GM19324 (cell line): ENCODE results near the gene ATP8A2.
"Not testable (repeated sequence)": the region's sequence is repeated elsewhere in the genome, so short reads cannot be mapped to it uniquely, and the experiment has no call there.

Source experiments
- ATAC-seq: cut with Tn5 transposase; IDR thresholded peaks from one replicate; pipeline ENCODE4 v1.9.1; 2021; ENCODE audit warnings: mild to moderate bottlenecking, moderate library complexity; ENCODE audit not compliant: unreplicated experiment, low FRiP score

Gene ATP8A2

GRCh38 chr13:25525884-25526283 lies 154.1 kb downstream of the ATP8A2 start:
- no peak for ATAC-seq

DNA sequence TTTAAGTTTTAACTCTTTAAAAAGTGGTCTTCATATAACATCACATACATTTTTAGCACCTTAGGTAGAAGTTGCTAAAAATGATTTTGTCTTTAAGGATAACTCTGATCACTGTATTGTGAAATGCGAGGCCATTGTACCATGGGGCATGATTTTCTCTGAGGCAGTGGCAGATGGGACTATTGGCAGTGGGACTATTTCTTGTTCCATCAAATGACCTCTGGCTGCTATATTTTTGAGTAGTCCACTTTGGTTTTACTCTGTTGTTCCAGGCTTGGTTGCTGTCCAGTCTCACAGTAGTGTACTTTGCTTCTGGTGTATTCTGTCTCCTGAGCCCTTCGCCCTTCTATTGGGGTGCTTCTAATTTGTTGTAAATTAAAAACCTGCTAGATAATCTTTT lies 156.5 kb downstream of the ATP8A2 start:
- no peak for ATAC-seq

DNA sequence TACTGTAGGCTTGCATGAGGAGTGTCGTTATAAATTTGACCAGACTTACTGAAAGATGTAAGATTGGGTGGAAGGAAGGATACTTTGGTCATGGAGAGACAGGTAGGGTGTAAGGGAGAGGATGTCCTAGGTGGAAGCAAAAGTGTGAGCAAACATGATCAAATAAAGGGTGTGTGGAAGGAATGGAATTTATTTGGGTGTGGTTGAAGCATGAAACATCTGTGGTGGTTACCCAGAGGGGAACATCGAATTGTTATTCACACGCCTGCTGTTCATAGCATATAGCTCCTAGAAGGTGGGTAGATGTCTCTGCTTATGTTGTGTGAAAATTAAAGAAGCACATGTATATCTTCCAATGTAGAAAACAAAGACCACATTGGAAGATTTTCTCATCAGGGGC lies 157.7 kb downstream of the ATP8A2 start:
- ATAC-seq: no peak

DNA sequence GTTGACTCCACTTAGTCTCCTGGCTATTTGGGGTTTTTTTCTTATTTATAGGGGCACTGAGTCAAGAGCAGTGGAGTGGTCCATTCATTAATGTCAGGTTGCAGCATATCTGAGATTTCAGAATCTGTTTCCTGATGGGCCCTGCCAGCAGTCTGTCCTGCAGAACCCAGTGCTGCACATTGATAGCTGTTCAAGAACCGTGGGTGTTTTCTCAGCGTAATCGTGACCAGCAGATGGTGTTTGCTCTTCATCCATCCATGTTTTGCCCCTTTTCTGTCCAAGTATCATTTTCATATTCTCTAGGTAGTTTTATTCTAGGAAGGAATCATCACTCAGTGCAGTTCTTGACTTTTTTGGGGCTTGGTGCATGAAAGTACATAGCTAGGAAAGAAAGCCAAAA lies 166.5 kb downstream of the ATP8A2 start:
- ATAC-seq: no peak

DNA sequence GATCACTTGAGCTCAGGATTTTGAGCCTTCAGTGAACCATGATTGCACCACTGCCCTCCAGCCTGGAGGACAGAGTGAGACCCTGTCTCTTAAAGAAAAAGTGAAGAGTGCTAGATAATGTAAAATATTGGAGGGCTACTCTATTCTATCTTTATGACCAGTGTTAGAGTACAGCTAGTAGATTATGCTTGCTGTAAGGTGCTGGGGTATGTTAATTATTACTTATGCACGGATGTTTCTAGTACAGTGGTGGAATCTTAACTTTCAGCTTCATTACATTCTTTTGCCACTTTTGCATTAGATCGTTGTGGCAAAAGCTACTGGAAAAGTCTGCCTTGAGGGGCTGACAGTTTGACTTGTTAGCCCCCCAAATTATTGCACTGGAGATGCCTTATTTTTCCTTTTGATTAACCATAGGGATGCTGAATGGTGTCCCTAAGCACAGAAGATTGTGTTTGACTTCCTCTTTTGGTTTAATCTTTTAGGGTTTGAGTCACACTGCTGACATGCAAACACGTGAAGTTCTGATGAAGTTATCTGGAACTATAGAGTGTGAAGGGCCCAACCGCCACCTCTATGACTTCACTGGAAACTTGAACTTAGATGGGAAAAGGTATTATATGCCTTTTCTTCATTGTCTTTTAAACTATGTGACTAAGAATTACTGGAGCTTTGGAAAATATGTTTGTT lies 169.8 kb downstream of the ATP8A2 start:
- ATAC-seq: peak; percentile 52

DNA sequence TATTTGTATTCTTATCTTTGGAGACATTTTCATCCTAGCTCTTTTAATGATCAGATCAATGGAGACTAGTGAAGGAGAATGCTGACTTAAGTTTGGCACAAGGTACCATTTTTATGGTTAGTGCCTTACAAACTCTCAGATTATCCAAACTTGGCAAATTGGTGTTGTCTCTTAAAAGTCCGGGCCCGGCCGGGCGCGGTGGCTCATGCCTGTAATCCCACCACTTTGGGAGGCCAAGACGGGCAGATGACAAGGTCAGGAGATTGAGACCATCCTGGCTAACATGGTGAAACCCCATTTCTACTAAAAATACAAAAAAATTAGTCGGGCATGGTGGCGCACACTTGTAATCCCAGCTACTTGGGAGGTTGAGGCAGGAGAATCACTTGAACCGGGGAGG lies 177.2 kb downstream of the ATP8A2 start:
- not testable (repeated sequence) for ATAC-seq

DNA sequence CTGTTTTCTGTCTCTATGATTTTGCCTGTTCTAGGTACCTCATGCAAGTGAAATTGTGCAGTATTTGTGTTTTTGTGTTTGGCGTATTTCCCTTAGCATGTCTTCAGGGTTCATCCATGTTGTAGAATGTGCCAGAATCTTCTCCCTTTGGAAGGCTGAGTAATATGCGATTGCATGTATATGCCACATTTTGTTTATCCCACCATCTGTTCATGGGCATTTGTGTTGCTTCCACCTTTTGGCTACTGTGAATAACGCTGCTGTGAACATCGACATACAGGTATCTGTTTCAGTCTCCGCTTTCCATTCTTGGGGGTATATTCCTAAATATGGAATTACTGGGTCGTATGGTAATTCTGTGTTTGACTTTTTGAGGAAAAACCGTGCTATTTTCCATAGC lies 190.0 kb downstream of the ATP8A2 start:
- no peak for ATAC-seq

GRCh38 chr13:25570185-25570584 lies 198.4 kb downstream of the ATP8A2 start:
- ATAC-seq: no peak

- ATAC-seq: no peak
Observed at GRCh38 chr13:25571237-25571636, 199.5 kb downstream of the ATP8A2 start.

DNA sequence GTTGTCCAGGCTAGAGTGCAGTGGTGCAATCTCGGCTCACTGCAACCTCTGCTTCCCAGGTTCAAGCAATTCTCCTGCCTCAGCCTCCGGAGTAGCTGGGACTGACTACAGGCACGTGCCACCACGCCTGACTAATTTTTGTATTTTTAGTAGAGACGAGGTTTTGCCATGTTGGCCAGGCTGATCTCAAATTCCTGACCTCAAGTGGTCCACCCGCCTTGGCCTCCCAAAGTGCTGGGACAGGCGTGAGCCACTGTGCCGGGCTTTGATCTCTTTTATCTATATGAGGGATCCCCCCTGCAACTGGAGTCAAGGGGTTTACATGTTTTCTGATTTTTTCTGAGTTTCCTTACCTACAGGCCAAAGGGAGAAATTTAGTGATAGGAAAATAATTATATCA lies 200.4 kb downstream of the ATP8A2 start:
- ATAC-seq: not testable (repeated sequence)

DNA sequence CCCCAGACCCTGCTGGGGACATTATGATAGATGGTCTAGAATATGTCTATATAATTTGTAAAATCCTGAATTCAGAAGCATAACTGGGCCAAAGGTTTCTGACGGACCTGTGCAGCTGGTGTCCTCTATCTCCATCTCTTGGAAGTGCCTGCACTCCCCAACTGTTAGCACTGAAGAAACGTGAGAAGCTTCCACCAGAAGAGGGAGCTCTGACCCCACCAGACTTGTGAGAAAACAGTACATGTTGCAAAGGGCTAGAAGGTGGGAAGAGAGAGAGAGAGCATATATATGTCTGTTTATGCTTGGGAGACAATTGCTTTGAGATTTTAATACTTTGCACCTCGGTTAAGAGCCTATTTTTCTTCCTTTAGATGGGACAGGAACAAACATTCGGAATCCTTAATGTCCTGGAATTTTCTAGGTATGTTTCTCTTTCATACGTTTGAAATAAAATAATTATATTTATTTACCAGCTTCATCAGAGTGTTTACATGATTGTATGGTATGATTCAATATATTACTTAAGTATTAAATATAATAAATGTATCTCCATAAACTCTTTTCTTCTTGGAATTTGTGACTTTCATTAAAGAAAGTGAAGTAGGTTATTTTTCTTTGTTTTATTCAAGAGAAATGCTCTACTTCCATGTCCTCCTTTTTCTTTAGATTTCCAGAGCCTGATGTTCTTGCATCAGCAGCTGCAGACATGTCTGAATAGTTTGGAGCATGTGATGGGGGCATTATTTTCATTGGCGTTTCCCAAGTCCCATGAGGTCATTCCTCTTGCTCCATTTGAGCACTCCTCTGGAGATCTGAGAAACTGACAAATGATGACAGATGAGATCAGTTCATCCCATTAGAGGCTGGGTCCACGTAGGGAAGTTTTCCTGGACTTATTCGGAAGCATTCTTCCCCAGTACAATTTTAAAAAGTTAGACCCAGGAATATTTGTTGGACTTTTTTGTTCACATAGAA lies 202.9 kb downstream of the ATP8A2 start:
- peak; percentile 75 for ATAC-seq

GRCh38 chr13:25575562-25575961 lies 203.8 kb downstream of the ATP8A2 start:
- ATAC-seq: no peak

- no peak for ATAC-seq
Observed at GRCh38 chr13:25578526-25578925, 206.8 kb downstream of the ATP8A2 start.

DNA sequence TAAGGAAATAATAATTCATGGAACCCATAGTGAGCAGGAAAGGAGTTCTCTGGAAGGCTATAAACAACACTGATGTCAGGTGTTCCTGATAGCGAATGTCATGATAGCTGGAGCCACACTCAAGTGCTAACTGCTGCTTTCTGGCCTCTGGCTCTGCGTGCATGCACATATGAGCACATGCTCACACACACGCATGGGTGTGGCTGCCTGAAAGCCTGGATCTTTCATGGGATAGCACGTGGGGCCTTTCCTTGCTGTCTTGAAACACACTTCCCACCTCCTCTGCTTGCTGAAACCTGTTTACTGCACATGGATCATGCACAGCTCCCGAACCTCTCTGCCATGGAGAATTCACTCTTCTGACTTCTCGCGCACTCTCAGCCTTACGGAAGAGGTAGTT lies 207.4 kb downstream of the ATP8A2 start:
- ATAC-seq: no peak

DNA sequence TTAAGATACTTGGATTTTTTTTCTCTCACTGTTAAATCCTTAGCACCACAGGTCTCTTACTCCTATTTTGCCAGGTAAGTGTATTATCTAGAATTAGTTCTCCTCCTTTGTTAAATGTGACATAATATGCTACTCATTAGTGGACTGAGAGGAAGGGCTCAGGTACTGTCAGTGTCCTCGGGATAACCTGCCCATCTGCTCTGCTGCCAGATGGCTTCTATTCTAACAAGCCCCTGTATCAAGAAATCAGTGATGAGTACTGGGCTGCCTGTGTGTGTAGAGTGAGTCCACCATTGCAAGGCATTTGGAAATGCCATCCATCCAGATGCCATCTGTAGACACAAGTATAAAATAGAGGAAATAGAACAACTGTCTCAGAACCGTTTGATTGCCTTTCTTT lies 209.6 kb downstream of the ATP8A2 start:
- ATAC-seq: no peak

GRCh38 chr13:25584087-25584486 lies 212.3 kb downstream of the ATP8A2 start:
- no peak for ATAC-seq

DNA sequence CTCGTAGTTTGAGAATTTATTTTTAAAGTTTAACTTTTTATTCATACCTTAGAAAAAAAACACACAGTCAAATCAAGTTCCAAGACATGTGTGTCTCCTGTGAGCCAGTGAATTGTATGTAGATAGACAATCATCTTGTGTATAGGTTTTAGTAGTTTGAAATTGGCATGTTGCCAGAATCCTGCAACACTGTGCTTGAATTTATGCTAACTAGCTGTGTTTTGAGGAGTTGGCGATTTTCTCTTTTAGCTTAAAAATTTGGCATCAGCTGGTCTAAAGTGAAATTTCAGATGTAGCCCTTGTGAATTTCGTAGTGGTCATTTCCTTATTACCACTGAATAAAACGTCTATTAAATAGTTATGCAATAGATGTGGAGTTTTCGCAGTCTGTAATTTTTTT lies 213.2 kb downstream of the ATP8A2 start:
- no peak for ATAC-seq

GRCh38 chr13:25587326-25587980 lies 215.7 kb downstream of the ATP8A2 start:
- ATAC-seq: no peak

DNA sequence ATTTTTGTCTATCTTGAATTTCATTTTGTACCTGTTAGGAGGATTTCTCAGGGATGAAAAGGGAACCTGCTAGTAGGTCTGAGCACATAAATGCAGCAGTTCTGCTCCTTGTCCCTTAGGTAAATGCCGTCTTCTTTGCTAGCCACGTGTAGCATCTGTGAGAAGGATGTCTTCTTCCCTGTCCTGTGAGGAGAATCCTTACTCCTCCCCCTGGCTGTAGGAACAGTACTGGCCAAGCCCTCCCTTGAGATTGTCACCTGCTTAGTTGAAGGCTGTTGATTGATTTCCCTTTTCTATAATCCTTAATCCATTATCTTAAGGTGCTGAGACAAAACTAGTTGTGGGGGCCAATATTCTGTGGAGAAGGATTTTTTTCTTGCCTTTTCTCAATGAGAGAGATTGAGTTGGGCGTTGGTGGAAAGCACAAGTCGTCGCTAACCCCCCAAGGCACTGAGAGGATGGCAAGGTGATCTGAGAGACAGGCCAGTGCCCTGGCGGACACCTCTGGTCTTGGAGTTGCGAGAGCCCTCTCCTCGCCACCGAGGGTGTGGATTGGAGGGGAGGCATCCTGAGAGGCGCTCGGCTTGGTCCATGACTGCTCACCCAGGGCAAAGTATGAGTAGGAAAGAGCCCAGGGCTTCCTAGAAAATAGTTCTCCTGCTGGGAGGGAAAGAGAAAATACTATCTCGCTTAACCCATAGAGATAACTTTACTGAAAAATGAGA lies 216.7 kb downstream of the ATP8A2 start:
- ATAC-seq: no peak

DNA sequence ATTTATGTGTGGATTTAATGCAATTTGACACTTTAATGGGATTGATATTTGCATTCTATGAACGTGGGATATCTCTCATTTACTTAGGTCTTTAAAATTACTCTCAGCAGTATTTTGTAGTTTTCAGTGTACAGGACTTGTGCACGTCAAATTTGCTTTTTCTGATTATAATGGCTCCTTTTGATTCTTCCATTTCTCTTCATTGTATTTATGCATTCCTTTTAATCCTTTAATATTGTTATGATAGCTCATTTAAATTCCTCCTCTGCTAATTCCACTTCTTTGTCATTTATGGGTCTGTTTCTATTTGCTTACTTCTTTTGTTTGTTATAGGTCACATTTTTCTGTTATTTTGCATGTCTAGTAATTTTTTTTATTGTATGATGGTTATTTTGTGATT lies 226.6 kb downstream of the ATP8A2 start:
- ATAC-seq: no peak

GRCh38 chr13:25602176-25602575 lies 230.4 kb downstream of the ATP8A2 start:
- ATAC-seq: no peak
